Calu3 (cell line): ENCODE measurements around the gene KIF4A. TPM values are rescaled to one million over a fixed set of nuclear protein-coding genes. Genes with fewer than 3 reads are reported as not detected.
A peak's percentile ranks its signal among the peaks of the same experiment; 100 is the strongest.

Experiments used
- BruUV-seq: library from RNA; stranded (reverse); fragments of 400-500 nt; replicated peaks from 2 replicates; lab custom pipeline; 2021; lab: Mats Ljungman, UMichigan
- CTCF ChIA-PET: fragments of 300-600 bp; sonication (Branson Sonifier 250); formaldehyde crosslinking; loops from one replicate; lab custom pipeline; 2022; ENCODE audit warnings: antibody characterized with exemption; lab: Charles Lee
- DNase-seq: peaks from one replicate; pipeline ENCODE4 v3.0.0; 2022
- H3K27ac Mint-ChIP-seq: one replicate; pipeline ENCODE4 v1.8.0; 2022; ENCODE audit warnings: mixed read lengths; ENCODE audit not compliant: unreplicated experiment
- H3K27me3 Mint-ChIP-seq: one replicate; pipeline ENCODE4 v1.8.0; 2022; ENCODE audit warnings: mixed read lengths; ENCODE audit not compliant: unreplicated experiment
- H3K36me3 Mint-ChIP-seq: one replicate; pipeline ENCODE4 v1.8.0; 2022; ENCODE audit warnings: mild to moderate bottlenecking, moderate library complexity, mixed read lengths; ENCODE audit not compliant: insufficient read depth, unreplicated experiment
- H3K4me1 Mint-ChIP-seq: one replicate; pipeline ENCODE4 v1.8.0; 2022; ENCODE audit warnings: mild to moderate bottlenecking, low read depth, mixed read lengths; ENCODE audit not compliant: unreplicated experiment
- H3K4me3 Mint-ChIP-seq: one replicate; pipeline ENCODE4 v1.8.0; 2022; ENCODE audit warnings: mild to moderate bottlenecking, low read depth, moderate library complexity, mixed read lengths; ENCODE audit not compliant: unreplicated experiment
- H3K9me3 Mint-ChIP-seq: one replicate; pipeline ENCODE4 v1.8.0; 2022; ENCODE audit warnings: low read depth, mixed read lengths; ENCODE audit not compliant: unreplicated experiment
- CTCF ChIP-seq: fragments of 200-600 bp; IDR thresholded peaks from one replicate; pipeline ENCODE4 v1.8.0; 2022; ENCODE audit warnings: antibody characterized with exemption; ENCODE audit not compliant: unreplicated experiment
- intact Hi-C: fragments of 100-400 bp; cut with micrococcal nuclease; formaldehyde crosslinking; loops from one replicate; pipeline ENCODE4 v1.10.0; 2022; ENCODE audit not compliant: unreplicated experiment
- total RNA-seq: library from RNA; stranded (reverse); gene quantifications from 2 replicates; pipeline ENCODE4 v1.2.3, GENCODE V29; 2022

Gene KIF4A
- total RNA-seq, 1 experiment from 2014 or later = 30.9 TPM

- intact Hi-C loops = no loop called here
- no TSS peak for BruUV-seq
- no peak for DNase-seq
- H3K27me3 Mint-ChIP-seq = peaks cover 30% of the 10 kb centered on the region
- no peaks in the 10 kb centered on the region for H3K9me3 Mint-ChIP-seq
- CTCF ChIA-PET = no interaction called here
- no peak for TF ChIP-seq CTCF
- no peak overlapping the region for H3K27ac Mint-ChIP-seq
- no peak overlapping the region for H3K4me3 Mint-ChIP-seq
- peaks cover 16% of the 10 kb centered on the region for H3K4me1 Mint-ChIP-seq
- peaks cover 23% of the 10 kb centered on the region for H3K36me3 Mint-ChIP-seq
Measured at GRCh38 chrX:70449457-70449966, 159.6 kb downstream of the KIF4A start.

GRCh38 chrX:70452143-70452733 is 162.3 kb downstream of the KIF4A start:
- CTCF ChIA-PET = interaction anchor here (1.0 to 2.5 kb wide), 6 partner anchors 19 to 212 kb away, joined by 4 to 14 read pairs (median 4); partner anchors contain the start of gene GDPD2
- Mint-ChIP-seq H3K9me3 (peaks cover 2% of the 10 kb centered on the region), H3K4me1 (peaks cover 25% of the 10 kb centered on the region), H3K27ac (peak overlapping the region; percentile 76), H3K27me3 (peaks cover 2% of the 10 kb centered on the region), H3K36me3 (peaks cover 51% of the 10 kb centered on the region), H3K4me3 (peak overlapping the region; percentile 99)
- TF ChIP-seq CTCF = peak; percentile 69
- peak; percentile 83 for DNase-seq
- intact Hi-C loops = loop anchor here (5.0 kb wide), 1 partner anchor 215 kb away; no protein-coding TSS in a partner anchor
- BruUV-seq = no TSS peak

GRCh38 chrX:70453024-70453618 is 163.2 kb downstream of the KIF4A start:
- Mint-ChIP-seq H3K9me3 (peaks cover 2% of the 10 kb centered on the region), H3K4me1 (peaks cover 27% of the 10 kb centered on the region), H3K36me3 (peaks cover 52% of the 10 kb centered on the region), H3K4me3 (peak overlapping the region; percentile 99), H3K27ac (peak overlapping the region; percentile 76), H3K27me3 (no peaks in the 10 kb centered on the region)
- TF ChIP-seq CTCF = no peak
- CTCF ChIA-PET = interaction anchor here (1.0 to 2.5 kb wide), 4 partner anchors 19 to 212 kb away, joined by 4 to 14 read pairs (median 6); no protein-coding TSS in a partner anchor
- no peak for DNase-seq
- BruUV-seq = no TSS peak
- intact Hi-C loops = loop anchor here (5.0 kb wide), 1 partner anchor 214 kb away; no protein-coding TSS in a partner anchor

GRCh38 chrX:70454441-70455365 is 164.8 kb downstream of the KIF4A start:
- Mint-ChIP-seq H3K9me3 (peaks cover 2% of the 10 kb centered on the region), H3K4me3 (peak overlapping the region; percentile 99), H3K27ac (peak overlapping the region; percentile 97), H3K36me3 (peaks cover 52% of the 10 kb centered on the region), H3K4me1 (peaks cover 27% of the 10 kb centered on the region), H3K27me3 (no peaks in the 10 kb centered on the region)
- TF ChIP-seq CTCF = peak; percentile 89
- intact Hi-C loops = loop anchor here (1.0 to 5.0 kb wide), 2 partner anchors 100 to 213 kb away; no protein-coding TSS in a partner anchor
- peak; percentile 93 for DNase-seq
- no TSS peak for BruUV-seq
- CTCF ChIA-PET = interaction anchor here (0.6 to 1.0 kb wide), 2 partner anchors 100 to 210 kb away, joined by 5 to 6 read pairs; no protein-coding TSS in a partner anchor
